Activated naive CD8-positive, alpha-beta T cell treated with anti-CD3 and anti-CD28 coated beads, Interleukin-2, amount 50 U/mL, for 16 hours (primary cell): Measurements from ENCODE around the gene LASP1.
A peak's percentile ranks its signal among the peaks of the same experiment; 100 is the strongest.
"Not testable (repeated sequence)": the region's sequence is repeated elsewhere in the genome, so short reads cannot be mapped to it uniquely, and the experiment has no call there.

ENCODE experiments used
- DNase-seq: peaks from one replicate; pipeline ENCODE4 v3.0.0-alpha.2; 2020; ENCODE audit warnings: low read depth, low spot score

Gene LASP1

DNA sequence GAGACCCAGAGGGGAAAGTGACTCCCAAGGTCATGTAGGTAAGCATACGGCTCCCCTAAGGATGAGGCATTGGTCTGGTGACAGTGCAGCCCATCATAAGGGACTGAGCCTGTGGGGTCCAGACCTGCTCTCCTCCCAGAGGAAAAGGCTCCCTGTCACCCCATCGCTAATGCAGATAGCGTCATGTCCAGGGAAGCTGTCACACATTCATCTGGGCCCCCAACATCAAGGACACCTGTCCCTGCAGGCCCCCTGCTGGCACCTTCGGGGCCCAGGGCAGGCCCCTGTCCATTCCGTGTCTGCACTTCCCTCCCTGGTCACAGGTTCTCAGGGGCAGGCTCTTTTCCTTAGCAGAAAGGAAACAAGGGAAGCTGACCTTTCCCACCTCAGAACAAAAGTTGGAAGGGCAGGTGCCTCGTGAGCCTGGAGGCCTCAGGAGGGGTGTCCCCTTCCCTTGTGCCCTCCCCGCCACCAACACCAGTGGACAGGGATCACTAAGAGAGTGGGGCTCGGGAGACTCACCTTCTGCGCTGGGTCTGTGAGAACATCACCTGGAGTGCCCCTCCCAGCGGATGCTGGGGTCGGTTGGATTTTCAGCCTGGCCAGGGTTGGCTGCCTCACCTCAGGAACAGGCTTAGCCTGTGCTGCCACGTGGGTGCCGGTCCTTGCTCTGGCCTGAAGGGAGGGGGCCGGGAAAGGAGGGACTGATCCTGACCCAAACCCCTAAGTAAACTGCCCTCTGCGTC lies 38.2 kb downstream of the LASP1 start:
- no peak for DNase-seq

DNA sequence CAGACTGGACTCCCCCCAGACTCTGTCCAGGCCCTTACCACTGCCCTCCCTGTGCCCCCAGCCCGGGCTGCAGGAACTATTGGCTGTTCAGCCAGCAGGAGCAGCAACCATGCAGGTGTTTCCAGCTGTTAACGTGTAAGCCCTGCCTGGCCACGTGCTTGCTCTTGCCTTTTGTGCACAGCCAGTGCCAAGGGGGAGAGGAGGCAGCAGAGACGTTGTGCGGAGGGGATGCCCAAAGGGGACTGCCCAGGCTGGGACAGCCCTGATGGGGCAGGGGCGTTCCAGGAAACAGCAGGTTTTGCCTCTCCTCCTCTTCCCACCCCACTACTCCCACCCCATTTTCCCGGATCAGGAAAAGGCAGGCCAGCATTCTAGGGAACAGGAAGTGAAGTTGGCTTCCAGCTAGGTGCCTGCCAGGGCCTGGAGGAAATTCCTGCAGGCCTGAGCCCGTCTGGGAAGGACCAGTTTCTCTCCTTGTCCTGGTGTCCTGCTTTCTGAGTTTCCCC lies 38.9 kb downstream of the LASP1 start:
- DNase-seq: no peak

DNA sequence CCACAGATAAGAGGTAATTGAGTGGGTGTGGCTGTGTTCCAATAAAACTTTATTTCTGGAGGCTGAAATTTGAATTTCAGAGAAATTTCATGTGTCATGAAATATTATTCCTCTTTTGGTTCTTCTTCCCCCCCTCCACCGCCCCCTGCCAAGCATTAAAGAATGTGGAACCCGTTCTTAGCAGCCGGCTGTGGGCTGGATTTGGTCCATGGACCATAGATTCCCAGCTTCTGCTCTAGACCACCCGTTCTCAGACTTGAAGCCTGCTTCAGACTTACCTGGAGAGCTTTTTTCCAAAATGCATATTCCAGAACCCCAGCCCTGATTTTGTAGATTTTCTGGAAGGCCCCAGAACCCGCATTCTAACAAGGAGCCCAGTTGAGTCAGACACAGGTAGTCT lies 40.5 kb downstream of the LASP1 start:
- no peak for DNase-seq

DNA sequence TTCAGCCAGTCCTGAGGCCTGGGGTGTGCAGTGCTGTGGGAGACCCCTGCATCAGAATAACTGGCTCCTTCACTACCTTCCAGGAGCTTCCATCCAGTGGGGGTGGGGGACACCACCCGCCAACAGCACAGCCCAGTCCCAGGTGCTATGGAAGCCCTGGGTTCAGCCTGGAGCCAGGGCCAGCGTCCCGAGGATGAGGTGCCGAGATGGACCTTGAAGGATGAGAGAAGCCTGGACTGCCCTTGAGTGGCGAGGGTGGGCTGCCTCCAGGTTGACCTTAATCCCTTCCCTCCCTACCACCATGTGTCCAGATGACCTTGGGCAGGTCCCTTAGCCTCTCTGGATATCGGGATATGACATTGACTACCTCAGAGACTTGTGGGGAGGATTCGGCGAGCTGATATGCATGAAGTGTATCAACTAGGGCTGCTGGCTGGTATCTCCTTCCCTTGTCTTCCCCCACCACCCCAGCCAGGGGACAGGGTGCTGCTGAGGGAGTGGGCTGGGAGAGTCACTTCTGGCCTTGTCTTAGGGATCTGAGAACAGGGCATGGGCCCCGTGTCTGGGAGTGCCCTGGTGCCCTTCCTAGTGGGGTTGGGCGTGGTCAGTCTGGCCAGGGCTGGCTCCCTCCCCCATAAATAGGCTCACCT lies 41.3 kb downstream of the LASP1 start:
- no peak for DNase-seq

DNA sequence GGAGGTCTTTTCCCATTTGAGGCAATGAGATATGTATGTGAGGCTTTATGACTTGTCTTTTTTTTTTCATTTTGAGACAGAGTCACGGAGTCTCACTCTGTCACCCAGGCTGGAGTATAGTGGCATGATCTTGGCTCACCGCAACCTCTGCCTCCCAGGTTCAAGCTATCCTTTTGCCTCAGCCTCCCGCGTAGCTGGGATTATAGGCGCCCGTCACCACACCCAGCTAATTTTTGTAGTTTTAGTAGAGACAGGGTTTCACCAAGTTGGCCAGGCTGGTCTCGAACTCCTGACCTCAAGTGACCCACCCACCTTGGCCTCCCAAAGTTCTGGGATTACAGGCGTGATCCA lies 41.8 kb downstream of the LASP1 start:
- DNase-seq: not testable (repeated sequence)

DNA sequence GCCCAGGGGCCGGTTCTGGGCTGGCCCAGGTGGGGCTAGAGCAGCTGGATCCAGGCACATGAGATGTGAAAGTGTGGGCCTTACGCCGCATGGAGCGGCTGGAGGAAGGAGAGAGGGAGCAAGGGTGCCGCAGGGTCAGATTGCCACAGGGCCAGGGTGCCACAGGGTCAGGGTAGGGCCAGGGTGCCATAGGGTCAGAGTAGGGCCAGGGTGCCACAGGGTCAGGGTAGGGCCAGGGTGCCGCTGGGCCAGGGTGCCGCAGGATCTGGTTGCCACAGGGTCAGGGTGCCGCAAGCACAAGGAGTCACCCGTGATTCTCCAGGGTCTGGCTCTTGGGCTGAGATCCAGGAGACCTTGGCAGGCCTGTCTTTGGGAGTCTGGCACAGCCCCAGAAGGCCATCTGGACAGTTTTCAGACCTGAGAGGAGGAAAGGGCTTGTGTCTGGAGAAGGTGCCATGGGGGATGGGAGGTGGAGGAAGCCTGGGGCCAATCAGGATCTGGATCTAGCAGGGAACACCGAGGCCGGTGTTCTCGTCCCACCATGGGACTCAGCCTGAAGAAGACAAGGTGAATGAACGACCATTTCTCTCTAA lies 42.5 kb downstream of the LASP1 start:
- no peak for DNase-seq

DNA sequence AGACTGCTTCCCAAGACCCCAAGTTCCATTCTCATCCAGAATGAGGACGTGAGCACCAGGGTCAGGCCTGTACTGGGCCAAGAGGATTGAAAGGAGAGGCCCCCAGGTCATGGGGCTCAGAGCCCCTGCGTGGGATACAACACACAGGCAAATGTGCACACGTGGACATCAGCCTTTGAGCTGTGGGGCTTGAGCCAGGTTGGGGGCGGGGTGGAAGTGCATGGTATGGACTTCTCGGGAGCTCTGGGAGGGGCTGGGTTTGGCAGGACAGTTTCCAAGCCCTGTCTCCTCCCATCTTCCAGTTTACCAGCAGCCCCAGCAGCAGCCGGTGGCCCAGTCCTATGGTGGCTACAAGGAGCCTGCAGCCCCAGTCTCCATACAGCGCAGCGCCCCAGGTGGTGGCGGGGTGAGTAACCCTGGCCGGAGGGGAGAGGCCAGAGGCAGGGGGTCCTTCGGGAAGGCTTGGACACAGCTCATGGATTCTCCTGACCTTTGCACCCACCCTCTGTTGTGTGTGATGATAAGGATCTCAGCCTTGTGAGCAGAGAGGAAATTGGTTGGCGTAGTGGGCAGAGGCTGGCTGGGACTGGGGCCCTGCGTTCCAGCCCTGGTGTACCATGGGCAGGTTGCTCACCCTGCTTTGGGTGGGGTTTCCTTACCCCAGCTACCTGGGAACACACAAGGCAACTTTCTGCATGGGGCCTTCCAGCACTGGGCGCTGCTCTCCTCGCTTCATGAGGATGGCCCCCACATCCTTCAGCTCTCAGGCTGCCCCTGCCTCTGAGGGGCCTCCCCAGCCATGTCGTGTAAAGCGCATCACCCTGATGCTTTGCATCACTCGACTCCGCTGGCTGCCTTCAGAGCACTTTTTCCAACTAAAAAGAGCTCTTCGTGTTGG lies 45.1 kb downstream of the LASP1 start:
- DNase-seq: no peak

DNA sequence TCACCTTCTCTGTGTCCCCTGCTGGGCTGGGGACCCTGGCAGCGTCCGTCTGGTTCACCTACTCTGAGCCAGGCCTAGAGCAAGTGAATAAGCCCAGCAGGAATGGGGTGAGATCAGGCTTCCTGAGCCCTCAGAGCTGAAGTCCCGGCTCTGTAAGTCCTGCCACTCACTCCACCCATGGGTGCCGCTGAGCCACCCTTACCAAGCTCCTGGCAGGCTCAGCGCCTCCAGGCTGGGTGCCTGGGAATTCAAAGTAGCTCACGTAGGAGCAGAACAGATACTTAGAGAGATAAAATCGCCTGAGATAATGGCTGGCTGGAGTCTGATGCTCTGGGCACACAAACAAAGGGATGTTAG lies 45.8 kb downstream of the LASP1 start:
- DNase-seq: no peak

DNA sequence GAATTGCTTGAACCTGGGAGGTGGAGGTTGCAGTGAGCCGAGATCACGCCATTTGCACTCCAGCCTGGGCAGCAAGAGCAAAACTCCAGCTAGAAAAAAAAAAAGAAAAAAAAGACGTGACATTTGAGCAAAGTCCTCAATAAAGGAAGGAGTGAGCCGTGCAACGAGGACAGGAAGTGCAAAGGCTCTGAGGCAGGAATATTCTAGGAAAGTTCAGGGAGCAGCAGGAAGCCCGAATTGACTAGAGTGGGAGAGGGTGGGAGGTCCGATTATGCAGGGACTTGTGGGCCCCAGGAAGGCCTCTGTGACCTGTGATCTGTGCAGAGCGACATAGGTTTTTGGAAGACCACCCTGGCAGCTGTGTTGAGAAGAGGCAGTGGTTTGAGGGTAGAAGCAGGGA lies 46.9 kb downstream of the LASP1 start:
- no peak for DNase-seq

DNA sequence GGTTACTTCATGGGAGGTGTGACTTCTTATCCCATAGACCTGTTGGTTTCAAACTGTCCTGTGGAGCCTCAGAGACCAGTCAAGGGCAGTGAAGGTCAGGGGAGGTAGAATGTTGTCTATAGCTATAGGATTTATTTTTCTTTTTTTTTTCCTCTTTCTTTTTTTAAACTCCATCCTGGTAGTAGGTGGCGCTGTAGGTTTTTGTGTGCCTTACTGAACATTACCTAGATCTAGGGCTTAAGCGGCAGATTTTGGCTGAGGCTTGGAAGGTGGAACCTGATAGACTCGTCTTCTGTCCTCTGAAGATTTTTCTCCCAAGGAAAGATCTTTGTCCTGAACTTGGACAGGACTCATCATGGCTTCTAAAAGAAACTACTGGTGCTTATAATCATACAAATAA lies 47.4 kb downstream of the LASP1 start:
- no peak for DNase-seq

DNA sequence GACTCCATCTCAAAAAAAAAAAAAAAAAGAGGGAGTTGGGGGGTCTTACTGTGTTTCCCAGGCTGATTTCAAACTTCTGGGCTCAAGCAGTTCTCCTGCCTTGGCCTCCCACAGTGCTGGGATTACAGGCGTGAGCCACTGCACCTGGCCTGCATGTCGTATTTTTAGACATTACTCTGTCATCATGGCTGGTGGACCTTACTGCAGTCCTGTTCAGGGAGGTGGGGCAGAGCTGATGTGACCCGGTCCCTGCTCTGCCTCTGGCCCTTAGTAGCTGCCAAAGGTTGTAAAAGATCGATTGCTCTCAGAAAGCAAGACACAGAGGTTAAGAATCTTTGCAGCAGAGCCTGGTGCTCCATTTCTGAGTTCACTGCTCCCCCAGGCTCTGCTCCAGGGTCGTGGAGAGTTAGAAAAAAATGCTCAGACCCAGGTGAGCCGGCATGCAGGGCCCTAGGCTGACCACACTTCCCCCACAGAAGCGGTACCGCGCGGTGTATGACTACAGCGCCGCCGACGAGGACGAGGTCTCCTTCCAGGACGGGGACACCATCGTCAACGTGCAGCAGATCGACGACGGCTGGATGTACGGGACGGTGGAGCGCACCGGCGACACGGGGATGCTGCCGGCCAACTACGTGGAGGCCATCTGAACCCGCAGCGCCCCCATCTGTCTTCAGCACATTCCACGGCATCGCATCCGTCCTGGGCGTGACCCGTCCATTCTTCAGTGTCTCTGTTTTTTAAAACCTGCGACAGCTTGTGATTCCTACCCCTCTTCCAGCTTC lies 48.5 kb downstream of the LASP1 start:
- no peak for DNase-seq

DNA sequence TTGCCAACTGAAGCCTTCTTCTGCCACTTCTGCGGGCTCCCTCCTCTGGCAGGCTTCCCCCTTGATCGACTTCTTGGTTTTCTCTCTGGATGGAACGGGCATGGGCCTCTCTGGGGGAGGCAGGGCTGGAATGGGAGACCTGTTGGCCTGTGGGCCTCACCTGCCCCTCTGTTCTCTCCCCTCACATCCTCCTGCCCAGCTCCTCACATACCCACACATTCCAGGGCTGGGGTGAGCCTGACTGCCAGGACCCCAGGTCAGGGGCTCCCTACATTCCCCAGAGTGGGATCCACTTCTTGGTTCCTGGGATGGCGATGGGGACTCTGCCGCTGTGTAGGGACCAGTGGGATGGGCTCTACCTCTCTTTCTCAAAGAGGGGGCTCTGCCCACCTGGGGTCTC lies 49.1 kb downstream of the LASP1 start:
- no peak for DNase-seq

DNA sequence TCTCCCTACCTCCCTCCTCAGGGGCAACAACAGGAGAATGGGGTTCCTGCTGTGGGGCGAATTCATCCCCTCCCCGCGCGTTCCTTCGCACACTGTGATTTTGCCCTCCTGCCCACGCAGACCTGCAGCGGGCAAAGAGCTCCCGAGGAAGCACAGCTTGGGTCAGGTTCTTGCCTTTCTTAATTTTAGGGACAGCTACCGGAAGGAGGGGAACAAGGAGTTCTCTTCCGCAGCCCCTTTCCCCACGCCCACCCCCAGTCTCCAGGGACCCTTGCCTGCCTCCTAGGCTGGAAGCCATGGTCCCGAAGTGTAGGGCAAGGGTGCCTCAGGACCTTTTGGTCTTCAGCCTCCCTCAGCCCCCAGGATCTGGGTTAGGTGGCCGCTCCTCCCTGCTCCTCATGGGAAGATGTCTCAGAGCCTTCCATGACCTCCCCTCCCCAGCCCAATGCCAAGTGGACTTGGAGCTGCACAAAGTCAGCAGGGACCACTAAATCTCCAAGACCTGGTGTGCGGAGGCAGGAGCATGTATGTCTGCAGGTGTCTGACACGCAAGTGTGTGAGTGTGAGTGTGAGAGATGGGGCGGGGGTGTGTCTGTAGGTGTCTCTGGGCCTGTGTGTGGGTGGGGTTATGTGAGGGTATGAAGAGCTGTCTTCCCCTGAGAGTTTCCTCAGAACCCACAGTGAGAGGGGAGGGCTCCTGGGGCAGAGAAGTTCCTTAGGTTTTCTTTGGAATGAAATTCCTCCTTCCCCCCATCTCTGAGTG lies 49.6 kb downstream of the LASP1 start:
- DNase-seq: no peak

DNA sequence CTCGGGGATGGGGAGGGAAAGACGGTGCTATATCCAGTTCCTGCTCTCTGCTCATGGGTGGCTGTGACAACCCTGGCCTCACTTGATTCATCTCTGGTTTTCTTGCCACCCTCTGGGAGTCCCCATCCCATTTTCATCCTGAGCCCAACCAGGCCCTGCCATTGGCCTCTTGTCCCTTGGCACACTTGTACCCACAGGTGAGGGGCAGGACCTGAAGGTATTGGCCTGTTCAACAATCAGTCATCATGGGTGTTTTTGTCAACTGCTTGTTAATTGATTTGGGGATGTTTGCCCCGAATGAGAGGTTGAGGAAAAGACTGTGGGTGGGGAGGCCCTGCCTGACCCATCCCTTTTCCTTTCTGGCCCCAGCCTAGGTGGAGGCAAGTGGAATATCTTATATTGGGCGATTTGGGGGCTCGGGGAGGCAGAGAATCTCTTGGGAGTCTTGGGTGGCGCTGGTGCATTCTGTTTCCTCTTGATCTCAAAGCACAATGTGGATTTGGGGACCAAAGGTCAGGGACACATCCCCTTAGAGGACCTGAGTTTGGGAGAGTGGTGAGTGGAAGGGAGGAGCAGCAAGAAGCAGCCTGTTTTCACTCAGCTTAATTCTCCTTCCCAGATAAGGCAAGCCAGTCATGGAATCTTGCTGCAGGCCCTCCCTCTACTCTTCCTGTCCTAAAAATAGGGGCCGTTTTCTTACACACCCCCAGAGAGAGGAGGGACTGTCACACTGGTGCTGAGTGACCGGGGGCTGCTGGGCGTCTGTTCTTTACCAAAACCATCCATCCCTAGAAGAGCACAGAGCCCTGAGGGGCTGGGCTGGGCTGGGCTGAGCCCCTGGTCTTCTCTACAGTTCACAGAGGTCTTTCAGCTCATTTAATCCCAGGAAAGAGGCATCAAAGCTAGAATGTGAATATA lies 50.8 kb downstream of the LASP1 start:
- DNase-seq: no peak

DNA sequence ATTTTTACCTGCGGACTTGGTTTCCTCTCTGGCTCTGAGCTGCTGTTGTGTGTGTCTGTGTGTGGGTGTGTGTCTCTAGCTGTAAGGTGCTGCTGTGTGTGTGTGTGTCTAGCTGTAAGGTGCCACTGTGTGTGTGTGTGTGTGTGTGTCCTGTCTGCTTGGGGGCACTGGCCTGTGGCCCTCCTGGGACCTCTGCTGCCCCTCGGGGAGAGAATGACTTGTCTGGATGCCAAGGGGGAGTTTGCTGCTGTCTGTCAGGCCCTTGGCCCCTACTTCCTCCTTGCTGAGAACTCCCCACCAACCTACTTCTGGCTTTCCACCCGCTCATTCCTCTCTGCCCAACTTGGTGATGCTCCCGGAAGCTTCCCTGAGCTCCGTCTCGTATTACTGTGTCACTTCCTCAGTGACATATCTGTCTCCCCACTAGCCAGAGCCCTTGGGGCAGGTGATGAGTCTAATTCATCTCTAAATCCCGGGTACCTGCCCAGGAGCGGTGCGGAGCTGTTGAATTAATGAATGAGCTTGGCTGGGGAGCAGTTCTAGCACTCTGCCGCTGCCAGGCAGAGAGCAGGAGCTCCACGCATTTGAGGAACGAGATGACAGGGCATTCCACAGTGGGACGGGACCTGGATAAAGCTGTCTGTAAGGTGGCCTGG lies 52.0 kb downstream of the LASP1 start:
- no peak for DNase-seq

DNA sequence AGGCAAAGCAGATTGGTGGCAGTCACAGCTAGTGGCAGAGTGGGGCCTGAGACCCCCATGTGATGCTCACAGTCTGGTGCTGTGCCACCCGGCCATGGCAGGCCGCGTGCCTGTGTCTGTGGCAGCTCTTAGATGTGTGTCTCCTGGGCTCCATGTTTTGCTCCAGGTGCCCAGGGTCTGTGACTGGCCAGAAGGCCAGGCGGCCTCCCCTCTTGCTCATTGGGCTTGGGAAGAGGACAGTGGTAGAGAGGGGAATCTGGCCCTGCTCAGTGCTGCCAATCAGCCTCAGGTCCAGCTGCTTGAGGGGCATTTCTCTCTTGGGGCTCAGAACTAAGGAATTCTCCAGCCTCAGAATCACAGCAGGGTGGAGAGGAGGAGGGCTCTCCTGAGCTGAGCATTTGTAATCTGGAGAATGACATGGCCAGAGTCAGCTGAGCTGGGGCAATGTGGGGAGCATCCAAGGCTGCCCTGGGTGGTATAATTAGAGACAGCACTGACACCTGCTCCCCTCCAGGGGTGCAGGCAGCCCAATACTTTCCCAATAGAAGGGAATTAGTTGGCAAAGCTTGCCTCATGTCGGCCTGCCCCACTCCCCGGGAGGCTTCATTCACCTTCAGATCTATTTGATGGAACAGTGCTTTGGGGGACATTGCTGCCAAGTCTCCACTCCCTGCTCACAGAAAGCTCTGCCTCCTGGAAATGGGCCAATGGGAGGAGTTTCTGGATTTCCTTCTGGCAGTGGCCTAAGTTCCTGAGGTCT lies 52.9 kb downstream of the LASP1 start:
- no peak for DNase-seq

DNA sequence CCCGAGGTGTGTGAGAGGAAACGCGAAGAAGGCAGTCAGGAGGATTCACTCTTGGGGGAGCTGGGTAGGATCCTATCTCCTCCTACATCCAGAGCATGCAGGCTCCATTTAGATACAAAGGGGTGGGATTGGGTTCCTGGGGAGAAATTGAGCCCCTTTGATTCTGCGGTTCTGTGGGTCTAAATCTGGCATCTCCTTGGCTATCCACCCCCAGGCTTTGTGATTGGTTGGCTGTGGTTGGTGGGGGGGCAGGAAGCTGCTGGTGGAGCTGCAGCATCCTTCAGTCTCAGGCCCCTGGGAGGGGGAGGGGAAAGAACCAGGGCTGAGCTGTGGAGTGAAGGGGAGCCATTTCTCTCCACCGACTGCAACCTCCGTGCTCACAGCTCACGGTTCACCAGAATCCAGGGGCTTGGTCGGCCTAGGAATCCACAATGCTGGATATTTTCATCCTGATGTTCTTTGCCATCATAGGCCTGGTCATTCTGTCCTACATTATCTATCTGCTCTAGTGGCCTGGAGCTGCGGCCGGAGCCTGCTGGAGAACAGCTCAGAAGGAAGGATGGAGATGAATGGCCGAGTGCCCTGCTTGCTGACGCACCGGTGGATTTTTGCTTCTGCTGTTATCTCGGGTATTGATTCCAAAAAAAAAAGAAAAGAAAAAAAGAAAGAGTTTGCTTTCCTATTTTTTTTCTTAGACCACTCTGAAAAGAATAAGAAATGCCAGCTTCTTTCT lies 55.6 kb downstream of the LASP1 start, which contains the start of gene LASP1NB:
LASP1NB (plus strand) TSS at position 352 of the 733 bp plus-strand sequence.
- peak; percentile 17 for DNase-seq
